Measurements from ENCODE around the gene DGKI. TPM values are rescaled to one million over a fixed set of nuclear protein-coding genes. Genes with fewer than 3 reads are reported as not detected.

DGKI gene
- total RNA-seq, 1 donor from 2014 or later, result 5.5 TPM

DNA sequence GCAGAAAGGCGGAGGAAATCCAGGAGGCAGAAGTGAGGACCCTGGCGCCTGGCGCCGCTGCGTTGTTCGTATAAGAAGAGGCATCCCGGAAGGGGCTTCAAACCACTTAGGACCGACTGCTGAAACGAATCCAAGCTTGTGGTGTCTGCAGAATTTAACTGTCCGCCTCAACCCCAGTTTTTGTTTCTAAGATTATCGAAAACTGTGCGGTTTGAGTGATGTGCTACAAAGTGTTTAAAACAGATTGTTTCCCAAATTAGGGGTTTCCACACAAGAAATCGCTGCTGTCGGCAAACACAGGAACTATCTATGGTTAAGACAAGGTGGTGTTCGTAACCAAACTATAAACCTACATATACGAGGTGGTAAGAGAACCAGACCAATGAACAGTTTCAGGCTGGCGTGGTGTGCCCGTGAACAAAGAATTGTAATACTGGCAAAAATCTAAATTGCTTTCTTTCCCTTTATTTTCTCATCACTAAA, 835 bp upstream of the DGKI start:
- H3K4me3 ChIP-seq, result peak overlapping the region; percentile 43
- H3K36me3 Mint-ChIP-seq, result no peaks in the 10 kb centered on the region
- no peaks in the 10 kb centered on the region for H3K9me3 Mint-ChIP-seq
- TF ChIP-seq EZH2 (IDR thresholded peaks at IDR 0.05) (peak; percentile 22), EZH2phosphoT487 (IDR thresholded peaks at IDR 0.05) (peak; percentile 50)
- TF ChIP-seq, protein P1, sequence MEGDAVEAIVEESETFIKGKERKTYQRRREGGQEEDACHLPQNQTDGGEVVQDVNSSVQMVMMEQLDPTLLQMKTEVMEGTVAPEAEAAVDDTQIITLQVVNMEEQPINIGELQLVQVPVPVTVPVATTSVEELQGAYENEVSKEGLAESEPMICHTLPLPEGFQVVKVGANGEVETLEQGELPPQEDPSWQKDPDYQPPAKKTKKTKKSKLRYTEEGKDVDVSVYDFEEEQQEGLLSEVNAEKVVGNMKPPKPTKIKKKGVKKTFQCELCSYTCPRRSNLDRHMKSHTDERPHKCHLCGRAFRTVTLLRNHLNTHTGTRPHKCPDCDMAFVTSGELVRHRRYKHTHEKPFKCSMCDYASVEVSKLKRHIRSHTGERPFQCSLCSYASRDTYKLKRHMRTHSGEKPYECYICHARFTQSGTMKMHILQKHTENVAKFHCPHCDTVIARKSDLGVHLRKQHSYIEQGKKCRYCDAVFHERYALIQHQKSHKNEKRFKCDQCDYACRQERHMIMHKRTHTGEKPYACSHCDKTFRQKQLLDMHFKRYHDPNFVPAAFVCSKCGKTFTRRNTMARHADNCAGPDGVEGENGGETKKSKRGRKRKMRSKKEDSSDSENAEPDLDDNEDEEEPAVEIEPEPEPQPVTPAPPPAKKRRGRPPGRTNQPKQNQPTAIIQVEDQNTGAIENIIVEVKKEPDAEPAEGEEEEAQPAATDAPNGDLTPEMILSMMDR (IDR thresholded peaks at IDR 0.05), result no peak
- peak overlapping the region; percentile 82 for H3K4me3 Mint-ChIP-seq
- peak overlapping the region; percentile 76 for H3K4me2 ChIP-seq
- H3K27me3 Mint-ChIP-seq (ENCODE audit: insufficient read depth, low read depth), result peaks cover 34% of the 10 kb centered on the region
- H3K9me3 ChIP-seq (ENCODE audit: low read depth), result no peaks in the 10 kb centered on the region
- no peaks in the 10 kb centered on the region for H3K4me1 ChIP-seq
- peak; percentile 71 for DNase-seq (ENCODE audit: low spot score)
- H4K20me1 ChIP-seq (ENCODE audit: low read depth), result no peaks in the 10 kb centered on the region
- peak overlapping the region; percentile 91 for H2AFZ ChIP-seq (replicated peaks)
- H3K27ac Mint-ChIP-seq, result no peak overlapping the region
- no peak overlapping the region for H3K9ac ChIP-seq
- no peak overlapping the region for H3K27ac ChIP-seq
- H3K36me3 ChIP-seq, result no peaks in the 10 kb centered on the region
- H3K27me3 ChIP-seq, result peaks cover 60% of the 10 kb centered on the region
- H3F3A ChIP-seq (ENCODE audit: low read depth), result peaks cover 8% of the 10 kb centered on the region
- peaks cover 18% of the 10 kb centered on the region for H3K4me1 Mint-ChIP-seq
- no peaks in the 10 kb centered on the region for H3K79me2 ChIP-seq (ENCODE audit: low read depth)

DNA sequence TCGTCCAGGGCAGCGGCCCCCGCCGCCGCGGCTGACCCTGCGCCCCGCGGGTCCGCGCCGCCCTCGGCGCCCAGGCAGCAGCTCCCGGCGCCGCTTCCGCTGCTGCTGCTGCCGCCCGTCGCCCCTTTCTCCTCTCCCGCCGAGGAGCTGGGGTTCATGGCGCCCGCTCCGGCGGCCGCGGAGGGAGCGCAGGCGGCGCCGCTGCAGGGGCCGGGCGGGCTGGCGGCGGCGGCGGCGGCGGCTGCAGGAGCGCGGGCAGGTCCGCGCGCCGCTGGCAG, 286 bp downstream of the DGKI start:
- no peak overlapping the region for H3K27ac ChIP-seq
- peaks cover 34% of the 10 kb centered on the region for H3K27me3 Mint-ChIP-seq (ENCODE audit: insufficient read depth, low read depth)

DNA sequence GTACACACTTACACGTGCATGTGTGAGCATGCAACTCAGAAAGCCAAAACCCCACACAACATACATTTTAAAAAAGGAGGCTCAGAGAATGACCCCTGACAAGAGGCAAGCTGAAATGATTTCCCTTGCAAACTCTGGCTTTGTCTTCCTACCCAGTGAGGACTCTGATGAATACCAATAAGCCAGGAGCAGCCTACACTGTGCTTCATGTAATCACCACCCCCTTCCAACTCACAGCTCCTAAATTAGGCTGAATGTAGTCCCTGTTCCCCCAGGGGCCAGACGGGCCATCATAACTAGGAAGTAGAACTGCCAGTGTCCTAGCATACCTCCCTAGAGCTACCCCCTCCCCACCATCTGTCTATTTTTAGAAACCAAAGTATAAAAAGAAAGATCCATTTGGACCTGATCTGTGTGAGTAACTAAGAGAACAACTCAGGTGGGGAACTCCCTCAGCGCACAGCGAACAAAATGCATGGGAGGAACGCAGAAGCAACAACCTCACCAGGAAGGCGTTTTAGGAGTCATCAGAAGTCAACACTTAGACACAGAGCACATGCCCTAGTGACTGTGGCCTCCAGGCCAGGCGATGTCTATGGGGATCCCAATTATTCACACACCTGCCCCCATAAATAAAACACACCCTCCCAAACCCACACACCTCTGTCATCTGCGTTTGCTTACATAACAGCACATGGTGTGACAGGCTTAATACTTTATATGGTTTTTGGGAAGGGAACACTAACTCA, 1.9 kb downstream of the DGKI start:
- H3K4me1 ChIP-seq, result peaks cover 20% of the 10 kb centered on the region
- no peaks in the 10 kb centered on the region for H4K20me1 ChIP-seq (ENCODE audit: low read depth)
- peaks cover 26% of the 10 kb centered on the region for H3F3A ChIP-seq (ENCODE audit: low read depth)
- H3K27me3 ChIP-seq, result peaks cover 57% of the 10 kb centered on the region
- Mint-ChIP-seq H3K27me3 (ENCODE audit: insufficient read depth, low read depth) (peaks cover 34% of the 10 kb centered on the region), H3K36me3 (no peaks in the 10 kb centered on the region), H3K9me3 (no peaks in the 10 kb centered on the region), H3K4me1 (peaks cover 22% of the 10 kb centered on the region), H3K27ac (no peak overlapping the region), H3K4me3 (peak overlapping the region; percentile 47)
- H3K36me3 ChIP-seq, result no peaks in the 10 kb centered on the region
- no peak for DNase-seq (ENCODE audit: low spot score)
- no peaks in the 10 kb centered on the region for H3K9me3 ChIP-seq (ENCODE audit: low read depth)
- H3K9ac ChIP-seq, result no peak overlapping the region
- no peaks in the 10 kb centered on the region for H3K79me2 ChIP-seq (ENCODE audit: low read depth)
- no peak overlapping the region for H3K4me2 ChIP-seq
- TF ChIP-seq, protein P1 (IDR thresholded peaks at IDR 0.05), result no peak
- TF ChIP-seq EZH2phosphoT487 (IDR thresholded peaks at IDR 0.05), result no peak
- TF ChIP-seq EZH2 (IDR thresholded peaks at IDR 0.05), result no peak
- H3K27ac ChIP-seq, result no peak overlapping the region
- H2AFZ ChIP-seq (replicated peaks), result no peak overlapping the region
- no peak overlapping the region for H3K4me3 ChIP-seq

More for the DNA sequence above, 286 bp downstream of the DGKI start:
- Mint-ChIP-seq H3K4me3 (no peak overlapping the region), H3K36me3 (no peaks in the 10 kb centered on the region), H3K27ac (no peak overlapping the region), H3K9me3 (no peaks in the 10 kb centered on the region), H3K4me1 (peaks cover 18% of the 10 kb centered on the region)
- Histone ChIP-seq H3K4me1 (peaks cover 4% of the 10 kb centered on the region), H3K36me3 (no peaks in the 10 kb centered on the region), H3K4me2 (peak overlapping the region; percentile 81), H3K79me2 (ENCODE audit: low read depth) (no peaks in the 10 kb centered on the region), H3F3A (ENCODE audit: low read depth) (peaks cover 10% of the 10 kb centered on the region), H4K20me1 (ENCODE audit: low read depth) (no peaks in the 10 kb centered on the region), H2AFZ (replicated peaks) (no peak overlapping the region), H3K9me3 (ENCODE audit: low read depth) (no peaks in the 10 kb centered on the region), H3K27me3 (peaks cover 60% of the 10 kb centered on the region), H3K9ac (no peak overlapping the region), H3K4me3 (peak overlapping the region; percentile 44)
- DNase-seq (ENCODE audit: low spot score), result no peak
- TF ChIP-seq EZH2 (IDR thresholded peaks at IDR 0.05) (no peak), EZH2phosphoT487 (IDR thresholded peaks at IDR 0.05) (no peak)
- TF ChIP-seq, protein P1 (IDR thresholded peaks at IDR 0.05), result no peak

Measured in neural progenitor cell (in vitro differentiated cells).